ENCODE results near the gene AGFG2.
"Not testable (repeated sequence)": the region's sequence is repeated elsewhere in the genome, so short reads cannot be mapped to it uniquely, and the experiment has no call there.

Gene AGFG2
- total RNA-seq, result 43.7 to 48.5 reads per million in 2 donors

GRCh38 chr7:100538654-100539435 is at the start of gene AGFG2:
AGFG2 (plus strand) TSS chr7:100539203; CDS start chr7:100539347, 144 bp downstream.
- peak; percentile 99 for DNase-seq

GRCh38 chr7:100489824-100490223 is 49.2 kb upstream of the AGFG2 start:
- DNase-seq, result no peak

DNA sequence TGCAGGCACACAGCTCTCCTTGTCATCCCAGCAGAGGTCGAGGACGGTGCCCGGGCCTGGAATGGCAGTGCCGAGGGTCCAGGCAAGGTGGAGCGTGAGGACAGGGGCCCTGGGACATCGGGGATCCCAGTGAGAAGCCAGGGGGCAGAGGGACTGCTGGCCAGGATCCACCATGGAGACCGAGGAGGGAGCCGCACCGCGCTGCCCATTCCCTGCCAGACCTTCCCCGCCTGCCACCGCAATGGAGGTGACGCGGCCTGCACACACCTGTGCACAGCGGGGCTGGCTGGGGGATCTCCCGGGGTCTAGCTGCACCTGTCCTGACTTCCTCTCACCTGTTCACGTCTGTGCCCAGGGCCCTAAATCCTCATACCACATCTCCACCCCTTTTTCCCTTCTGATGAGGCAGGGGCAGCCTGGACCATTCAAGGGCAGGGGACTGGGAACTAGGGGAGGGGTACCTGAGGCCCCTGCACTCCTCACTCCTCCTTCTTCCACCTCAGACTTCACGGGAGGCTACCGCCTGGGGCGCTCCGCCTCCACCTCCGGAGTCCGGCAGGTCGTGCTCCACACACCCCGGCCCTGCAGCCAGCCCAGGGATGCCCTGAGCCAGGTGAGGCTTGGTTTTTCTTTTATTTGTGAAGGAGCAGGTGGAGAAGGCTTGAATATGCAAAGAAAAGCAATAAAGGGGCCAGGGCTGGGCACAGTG is 48.4 kb upstream of the AGFG2 start:
- DNase-seq, result no peak

DNA sequence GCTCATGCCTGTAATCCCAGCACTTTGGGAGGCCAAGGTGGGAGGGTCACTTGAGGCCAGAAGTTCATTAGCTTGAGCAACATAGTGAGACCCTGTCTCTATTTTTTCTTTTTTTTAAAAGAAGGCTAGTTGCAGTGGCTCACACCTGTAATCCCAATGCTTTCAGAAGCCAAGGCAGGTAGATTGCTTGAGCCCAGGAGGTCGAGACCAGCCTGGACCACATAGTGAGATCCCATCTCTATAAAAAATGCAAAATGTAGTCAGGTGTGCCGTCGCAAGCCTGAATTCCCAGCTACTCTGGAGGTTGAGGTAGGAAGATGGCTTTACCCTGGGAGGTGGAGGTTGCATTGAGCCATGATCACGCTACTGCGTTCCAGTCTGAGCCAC is 47.8 kb upstream of the AGFG2 start:
- no peak for DNase-seq

DNA sequence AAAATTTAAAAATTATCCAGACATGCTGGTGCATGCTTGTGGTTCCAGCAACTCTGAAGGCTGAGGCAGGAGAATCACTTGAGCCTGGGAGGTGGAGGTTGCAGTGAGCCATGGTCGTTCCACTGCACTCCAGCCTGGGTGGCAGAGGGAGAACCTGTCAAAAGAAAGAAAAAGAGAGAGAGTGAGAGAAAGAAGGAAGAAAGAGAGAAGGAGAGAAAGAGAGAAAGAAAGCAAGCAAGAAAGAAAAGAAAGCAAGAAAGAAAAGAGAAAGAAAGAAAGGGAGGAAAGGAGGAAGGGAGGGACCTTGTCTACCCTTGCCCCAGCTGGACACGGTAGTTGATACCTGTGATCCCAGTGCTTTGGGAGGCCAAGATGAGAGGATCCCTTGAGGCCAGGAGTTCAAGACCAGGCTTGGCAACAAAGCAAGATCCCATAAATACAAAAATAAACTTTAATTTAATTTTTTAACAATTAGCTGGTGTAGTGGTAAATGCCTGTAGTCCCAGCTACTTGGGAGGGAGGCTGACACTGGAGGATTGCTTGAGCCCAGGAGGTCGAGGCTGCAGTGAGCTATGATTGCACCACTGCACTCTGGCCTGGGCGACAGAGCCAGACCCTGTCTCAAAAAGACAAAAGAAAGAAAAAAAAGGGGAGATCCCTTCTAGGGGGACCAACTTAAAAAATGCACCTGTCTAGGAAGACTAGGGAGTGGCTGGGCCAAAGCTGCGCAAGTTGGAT is 46.1 kb upstream of the AGFG2 start:
- DNase-seq, result no peak

DNA sequence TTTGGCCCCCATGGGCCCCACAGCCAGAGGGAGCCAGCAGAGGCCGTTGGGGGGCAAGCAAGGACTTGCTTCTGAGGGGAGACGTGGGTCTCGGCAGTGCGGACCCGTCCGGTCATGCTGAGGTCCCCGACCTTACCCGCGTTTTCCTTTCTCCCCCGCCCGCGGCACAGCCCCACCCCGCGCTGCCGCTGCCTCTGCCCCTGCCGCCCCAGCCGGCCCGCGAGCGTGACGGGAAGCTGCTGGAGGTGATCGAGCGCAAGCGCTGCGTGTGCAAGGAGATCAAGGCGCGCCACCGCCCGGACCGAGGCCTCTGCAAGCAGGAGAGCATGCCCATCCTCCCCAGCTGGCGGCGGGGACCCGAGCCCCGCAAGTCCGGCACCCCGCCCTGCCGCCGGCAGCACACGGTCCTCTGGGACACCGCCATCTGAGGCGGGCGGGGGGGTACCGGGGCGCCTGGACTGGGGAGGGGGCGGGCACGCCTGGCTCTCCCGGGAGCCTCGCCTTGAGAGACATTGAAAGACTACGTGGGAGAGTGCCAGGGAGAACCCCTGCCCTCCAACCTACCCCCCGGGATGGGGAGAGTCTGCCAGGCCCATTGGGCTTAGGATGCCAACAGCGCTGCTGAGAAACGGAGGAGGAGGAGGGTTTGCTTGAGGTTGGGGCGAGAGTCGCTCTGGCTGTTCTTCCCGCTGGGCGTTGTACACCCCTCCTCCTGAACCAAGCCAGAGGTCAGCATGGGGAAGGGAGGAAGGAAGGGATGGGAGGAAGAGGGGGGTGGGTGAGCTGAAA is 45.3 kb upstream of the AGFG2 start:
- DNase-seq, result peak; percentile 36

- no peak for DNase-seq
Measured at GRCh38 chr7:100496509-100496908, 42.5 kb upstream of the AGFG2 start.

DNA sequence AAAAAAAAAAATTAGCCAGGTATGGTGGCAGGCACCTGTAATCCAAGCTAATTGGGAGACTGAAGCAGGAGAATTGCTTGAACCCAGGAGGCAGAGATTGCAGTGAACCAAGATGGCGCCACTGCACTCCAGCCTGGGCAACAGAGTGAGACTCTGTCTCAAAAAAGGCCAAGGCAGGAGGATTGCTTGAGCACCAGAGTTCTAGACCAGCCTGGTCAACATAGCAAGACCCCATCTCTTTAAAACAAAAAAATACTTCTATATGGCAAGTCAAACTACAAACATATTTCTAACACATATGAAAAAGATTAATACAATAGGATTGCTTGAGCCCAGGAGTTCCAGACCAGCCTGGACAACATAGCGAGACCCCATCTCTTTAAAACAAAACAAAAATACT is 38.3 kb upstream of the AGFG2 start:
- DNase-seq, result not testable (repeated sequence)

- DNase-seq, result not testable (repeated sequence)
Measured at GRCh38 chr7:100504031-100504430, 35.0 kb upstream of the AGFG2 start.

DNA sequence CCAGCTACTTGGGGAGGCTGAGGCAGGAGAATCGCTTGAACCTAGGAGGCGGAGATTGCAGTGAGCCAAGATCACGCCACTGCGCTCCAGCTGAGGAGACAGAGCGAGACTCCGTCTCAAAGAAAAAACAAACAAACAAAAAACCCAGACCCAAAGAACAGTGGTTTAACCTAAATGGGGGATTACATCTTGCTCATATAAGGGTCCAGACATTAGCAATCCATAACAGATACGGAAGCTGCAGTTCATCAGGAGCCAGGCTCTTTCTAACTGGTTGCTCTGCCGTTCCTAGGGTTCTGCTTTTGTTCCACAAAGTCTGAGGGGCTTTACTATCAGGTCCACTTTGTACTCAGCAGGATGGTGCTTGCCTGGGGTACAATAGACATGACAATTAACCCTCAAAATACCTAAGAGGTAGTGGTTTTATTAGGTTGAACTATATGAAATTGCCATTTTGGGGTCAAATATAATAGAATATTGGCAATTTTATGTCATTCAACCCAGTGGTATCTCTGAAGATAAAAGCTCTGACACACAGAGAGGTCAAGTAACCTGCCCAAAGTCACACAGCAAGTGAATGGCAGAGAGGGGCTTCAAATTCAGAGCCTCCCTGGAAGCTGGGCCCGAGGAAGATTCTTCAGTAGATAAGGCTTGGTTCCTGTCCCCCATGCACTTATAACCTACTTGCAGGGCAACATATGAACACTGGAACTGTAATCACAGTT is 34.0 kb upstream of the AGFG2 start:
- DNase-seq, result no peak

DNA sequence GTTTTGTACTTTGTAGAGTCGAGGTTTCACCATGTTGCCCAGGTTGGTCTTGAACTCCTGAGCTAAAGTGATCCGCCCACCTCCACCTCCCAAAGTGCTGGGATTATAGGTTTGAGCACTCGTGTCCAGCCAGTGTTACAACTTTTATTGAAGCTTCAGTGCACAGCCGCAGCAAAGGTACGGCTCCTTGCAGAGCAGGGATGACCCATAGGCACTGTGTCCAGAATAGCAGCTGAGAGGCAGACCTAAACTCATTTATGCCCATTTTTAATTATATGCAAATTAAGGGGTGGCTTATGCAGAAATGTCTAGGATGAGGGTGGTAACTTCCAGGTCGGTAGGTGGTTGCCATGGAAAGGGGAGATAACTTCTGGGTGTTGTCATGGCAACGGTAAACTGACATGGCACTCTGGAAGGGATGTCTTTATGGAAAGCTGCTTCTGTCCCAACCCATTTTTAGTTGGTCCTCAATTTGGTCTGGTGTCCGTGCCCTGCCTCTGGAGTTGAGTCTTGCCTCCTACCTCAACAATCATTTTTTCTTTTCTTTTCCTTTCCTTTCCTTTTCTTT is 32.6 kb upstream of the AGFG2 start:
- DNase-seq, result no peak

- no peak for DNase-seq
Measured at GRCh38 chr7:100509231-100509630, 29.8 kb upstream of the AGFG2 start.

DNA sequence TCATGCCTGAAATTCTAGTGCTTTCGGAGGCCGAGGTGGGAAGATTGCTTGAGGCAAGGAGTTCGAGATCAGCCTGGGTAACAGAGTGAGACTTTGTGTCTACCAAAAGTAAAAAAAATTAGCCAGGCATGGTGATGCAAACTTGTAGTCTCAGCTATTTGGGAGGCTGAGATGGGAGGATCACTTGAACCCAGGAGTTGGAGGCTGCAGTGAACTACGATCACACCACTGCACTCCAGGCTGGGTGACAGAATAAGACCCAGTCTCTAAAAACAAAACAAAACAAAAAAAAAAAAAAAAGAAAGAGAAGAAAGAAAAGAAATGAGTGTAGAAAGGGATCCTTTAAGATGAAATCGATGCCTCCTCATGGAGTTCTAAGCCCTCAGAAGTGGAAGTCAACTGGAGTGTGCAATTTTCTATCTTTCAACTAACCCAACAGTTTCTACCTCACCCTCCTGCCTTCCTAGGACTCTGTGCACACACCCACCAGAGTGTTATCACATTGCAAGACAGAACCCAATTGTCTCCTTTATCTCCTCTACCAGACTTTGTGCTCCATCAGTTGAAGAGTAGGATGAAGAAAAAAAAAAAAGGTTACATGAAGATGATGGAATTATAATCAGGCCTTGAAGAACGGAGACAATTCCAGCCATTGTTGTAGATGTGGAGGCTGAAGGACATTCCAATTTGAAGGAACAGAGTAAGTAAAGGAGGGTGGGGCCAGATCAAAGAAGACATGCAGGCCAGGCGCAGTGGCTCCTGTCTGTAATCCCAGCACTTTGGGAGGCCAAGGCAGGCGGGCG is 28.4 kb upstream of the AGFG2 start:
- DNase-seq, result no peak

DNA sequence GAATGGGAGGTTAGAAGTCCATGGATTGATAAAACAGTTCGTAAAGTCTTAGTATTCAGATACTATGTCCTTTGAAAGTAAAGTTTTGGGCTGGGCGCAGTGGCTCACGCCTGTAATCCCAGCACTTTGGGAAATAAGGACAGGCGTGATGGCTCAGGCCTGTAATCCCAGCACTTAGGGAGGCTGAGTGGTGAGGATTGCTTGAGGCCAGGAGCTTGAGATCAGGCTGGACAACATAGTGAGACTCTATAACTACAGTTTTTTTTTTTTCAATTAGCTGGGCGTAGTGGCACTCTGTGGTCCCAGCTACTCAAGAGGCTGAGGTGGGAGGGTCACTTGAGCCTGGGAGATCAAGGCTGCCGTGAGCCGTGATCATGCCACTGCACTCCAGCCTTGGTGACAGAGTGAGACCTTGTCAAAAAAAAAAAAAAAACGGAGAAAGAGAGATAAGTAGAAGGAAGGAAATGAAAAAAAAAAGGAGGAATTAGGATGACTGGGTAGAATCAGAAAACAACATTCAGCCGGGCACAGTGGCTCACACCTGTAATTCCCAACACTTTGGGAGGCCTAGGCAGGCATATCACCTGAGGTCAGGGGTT is 25.7 kb upstream of the AGFG2 start:
- no peak for DNase-seq

GRCh38 chr7:100515072-100515532 is 23.9 kb upstream of the AGFG2 start:
- no peak for DNase-seq

GRCh38 chr7:100516135-100516812 is 22.7 kb upstream of the AGFG2 start:
- DNase-seq, result no peak

DNA sequence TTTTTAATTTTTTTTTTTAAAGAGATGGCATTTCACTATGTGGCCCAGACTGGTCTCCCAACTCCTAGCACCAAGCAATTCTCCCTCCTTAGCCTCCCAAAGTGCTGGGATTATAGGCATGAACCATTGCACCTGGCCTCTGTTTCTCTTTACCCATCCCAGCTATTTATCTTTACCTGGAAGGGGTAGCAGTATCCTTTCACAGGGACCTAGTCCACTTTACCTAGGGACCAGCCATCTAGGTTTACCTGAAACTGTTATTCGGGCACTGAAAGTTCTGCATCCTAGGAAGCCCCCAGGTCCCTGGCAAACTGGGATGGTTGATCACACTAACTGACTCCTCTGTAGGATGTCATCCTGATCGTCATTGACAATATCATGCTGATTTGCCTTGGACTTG is 21.7 kb upstream of the AGFG2 start:
- no peak for DNase-seq

- no peak for DNase-seq
Measured at GRCh38 chr7:100519580-100519979, 19.4 kb upstream of the AGFG2 start.

- DNase-seq, result no peak
Measured at GRCh38 chr7:100520138-100520537, 18.9 kb upstream of the AGFG2 start.

DNA sequence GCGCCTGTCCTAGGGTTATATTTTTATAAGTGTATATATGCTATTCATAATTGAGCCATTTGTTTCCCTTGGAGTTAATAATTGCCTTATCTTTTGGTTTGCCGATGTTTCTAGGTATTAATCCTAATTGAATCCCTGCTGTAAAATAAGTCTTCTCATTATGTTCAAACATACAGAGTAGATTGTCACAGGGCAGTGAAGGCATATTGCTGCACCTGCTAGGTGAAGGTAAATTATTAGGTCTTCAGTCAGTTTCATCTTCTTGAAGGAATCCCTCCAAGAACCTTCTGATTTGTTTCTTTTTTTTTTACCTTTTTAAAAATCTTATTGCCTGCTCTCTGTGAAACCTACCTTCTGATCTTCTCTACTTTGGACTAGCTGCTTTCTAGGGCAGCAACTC is 17.9 kb upstream of the AGFG2 start:
- DNase-seq, result no peak
